GM18507 (cell line): Measurements from ENCODE around the gene FYB1.

Experiments
- DNase-seq: peaks from one replicate; pipeline ENCODE4 v3.0.0; 2011; ENCODE audit warnings: low read depth; ENCODE audit not compliant: insufficient read length; ENCODE audit errors: extremely low spot score
- FAIRE-seq: peaks from 2 replicates; lab custom pipeline; 2011; peaks lifted over from hg19 to GRCh38; lab: Jason Lieb, UNC

Gene FYB1

GRCh38 chr5:39169081-39169480, 50.3 kb downstream of the FYB1 start:
- FAIRE-seq (no peak), DNase-seq (no peak)

GRCh38 chr5:39167972-39168342, 51.4 kb downstream of the FYB1 start:
- DNase-seq: no peak
- no peak for FAIRE-seq

GRCh38 chr5:39167141-39167971, 52.0 kb downstream of the FYB1 start:
- DNase-seq (no peak), FAIRE-seq (no peak)

GRCh38 chr5:39164529-39165402, 54.6 kb downstream of the FYB1 start:
- FAIRE-seq (no peak), DNase-seq (no peak)

GRCh38 chr5:39164016-39164415, 55.3 kb downstream of the FYB1 start:
- DNase-seq (no peak), FAIRE-seq (no peak)

- no peak for DNase-seq
- FAIRE-seq: no peak
Measured at GRCh38 chr5:39161578-39161977, 57.8 kb downstream of the FYB1 start.

GRCh38 chr5:39160576-39161213, 58.7 kb downstream of the FYB1 start:
- no peak for FAIRE-seq
- no peak for DNase-seq

GRCh38 chr5:39159811-39160490, 59.4 kb downstream of the FYB1 start:
- DNase-seq: no peak
- no peak for FAIRE-seq

- FAIRE-seq (no peak), DNase-seq (no peak)
Measured at GRCh38 chr5:39158786-39159185, 60.6 kb downstream of the FYB1 start.

- no peak for DNase-seq
- FAIRE-seq: no peak
Measured at GRCh38 chr5:39158127-39158593, 61.2 kb downstream of the FYB1 start.

- FAIRE-seq: no peak
- DNase-seq: no peak
Measured at GRCh38 chr5:39157701-39158100, 61.7 kb downstream of the FYB1 start.

GRCh38 chr5:39156082-39156481, 63.3 kb downstream of the FYB1 start:
- FAIRE-seq (no peak), DNase-seq (no peak)

- DNase-seq: no peak
Measured at GRCh38 chr5:39151745-39152144, 67.6 kb downstream of the FYB1 start.

GRCh38 chr5:39149966-39150365, 69.4 kb downstream of the FYB1 start:
- DNase-seq (no peak), FAIRE-seq (no peak)

More at GRCh38 chr5:39151745-39152144, 67.6 kb downstream of the FYB1 start:
- no peak for FAIRE-seq

GRCh38 chr5:39148983-39149534, 70.3 kb downstream of the FYB1 start:
- DNase-seq (no peak), FAIRE-seq (no peak)

- DNase-seq: no peak
- no peak for FAIRE-seq
Measured at GRCh38 chr5:39146831-39147540, 72.4 kb downstream of the FYB1 start.

- DNase-seq (no peak), FAIRE-seq (no peak)
Measured at GRCh38 chr5:39143151-39143860, 76.1 kb downstream of the FYB1 start.

- DNase-seq (no peak), FAIRE-seq (no peak)
Measured at GRCh38 chr5:39140558-39141168, 78.7 kb downstream of the FYB1 start.
